GM19035 (cell line): ENCODE results near the gene ZNF79.

Experiments
- ATAC-seq: cut with Tn5 transposase; IDR thresholded peaks from one replicate; pipeline ENCODE4 v1.9.1; 2021; ENCODE audit not compliant: unreplicated experiment

The ZNF79 gene

GRCh38 chr9:127397646-127398274 is 26.4 kb upstream of the ZNF79 start:
- no peak for ATAC-seq

DNA sequence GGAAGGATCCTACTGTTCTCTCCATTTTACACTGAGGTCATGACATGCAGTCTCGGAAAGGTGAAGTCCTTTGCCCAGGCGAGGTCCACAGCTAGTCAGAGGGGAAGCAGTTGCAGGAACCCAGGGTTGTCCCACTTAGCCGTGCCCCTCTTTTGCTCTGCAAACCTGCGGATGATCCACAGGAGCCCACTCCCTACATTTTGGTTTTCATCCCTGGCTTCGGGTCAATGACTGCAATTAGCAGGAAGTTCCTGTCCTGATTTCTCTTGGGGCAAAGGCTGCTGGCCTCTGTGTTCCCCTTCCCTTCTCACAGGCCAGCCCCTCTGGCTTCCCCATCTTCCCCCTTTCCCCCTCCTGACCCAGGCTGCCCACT is 25.9 kb upstream of the ZNF79 start:
- ATAC-seq, result no peak

- no peak for ATAC-seq
These were observed 25.3 kb upstream of the ZNF79 start for GRCh38 chr9:127398715-127399400.

DNA sequence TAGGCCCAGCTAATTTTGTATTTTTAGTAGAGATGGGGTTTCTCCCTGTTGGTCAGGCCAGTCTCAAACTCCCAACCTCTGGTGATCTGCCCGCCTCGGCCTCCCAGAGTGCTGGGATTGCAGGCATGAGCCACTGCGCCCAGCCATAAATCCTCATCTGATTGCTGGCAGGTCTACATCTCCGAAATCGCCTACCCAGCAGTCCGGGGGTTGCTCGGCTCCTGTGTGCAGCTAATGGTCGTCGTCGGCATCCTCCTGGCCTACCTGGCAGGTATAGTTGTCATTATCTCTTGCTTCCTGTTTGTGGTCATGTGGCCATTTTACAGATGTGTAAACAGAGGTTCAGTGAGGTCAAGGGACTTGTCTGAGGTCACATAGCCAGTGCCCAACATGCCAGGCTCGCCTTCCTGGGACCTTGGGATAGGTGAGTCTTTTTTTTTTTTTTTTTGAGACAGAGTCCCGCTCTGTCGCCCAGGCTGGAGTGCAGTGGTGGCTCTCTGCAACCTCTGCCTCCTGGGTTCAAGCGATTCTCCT is 24.4 kb upstream of the ZNF79 start:
- ATAC-seq, result no peak

DNA sequence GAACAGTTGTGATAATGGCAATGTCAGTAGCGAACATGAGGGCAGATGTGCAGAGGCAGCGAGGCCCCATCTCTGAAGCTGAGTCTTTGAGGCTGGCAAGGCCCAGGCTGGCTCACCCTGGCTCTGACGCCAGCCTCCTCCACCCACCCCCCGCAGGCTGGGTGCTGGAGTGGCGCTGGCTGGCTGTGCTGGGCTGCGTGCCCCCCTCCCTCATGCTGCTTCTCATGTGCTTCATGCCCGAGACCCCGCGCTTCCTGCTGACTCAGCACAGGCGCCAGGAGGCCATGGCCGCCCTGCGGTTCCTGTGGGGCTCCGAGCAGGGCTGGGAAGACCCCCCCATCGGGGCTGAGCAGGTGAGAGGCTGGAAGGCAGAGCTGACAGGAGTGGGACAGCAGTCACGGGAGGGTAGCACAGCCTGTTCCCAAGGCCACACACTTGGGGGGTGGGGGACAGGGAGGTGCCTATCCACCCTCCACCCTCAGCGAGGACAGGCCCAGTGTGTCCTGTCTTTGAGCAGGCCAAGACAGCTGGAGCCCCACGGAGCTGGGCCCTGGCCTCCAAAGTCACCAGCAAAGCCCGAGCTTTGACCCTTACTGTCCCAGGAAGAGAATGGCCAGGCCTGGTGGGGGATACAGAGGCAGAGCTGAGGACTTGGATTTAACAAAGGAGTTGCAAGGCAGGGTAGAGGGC is 21.6 kb upstream of the ZNF79 start:
- no peak for ATAC-seq

GRCh38 chr9:127403507-127404192 is 20.5 kb upstream of the ZNF79 start:
- ATAC-seq, result no peak

GRCh38 chr9:127404631-127405030 is 19.6 kb upstream of the ZNF79 start:
- no peak for ATAC-seq

DNA sequence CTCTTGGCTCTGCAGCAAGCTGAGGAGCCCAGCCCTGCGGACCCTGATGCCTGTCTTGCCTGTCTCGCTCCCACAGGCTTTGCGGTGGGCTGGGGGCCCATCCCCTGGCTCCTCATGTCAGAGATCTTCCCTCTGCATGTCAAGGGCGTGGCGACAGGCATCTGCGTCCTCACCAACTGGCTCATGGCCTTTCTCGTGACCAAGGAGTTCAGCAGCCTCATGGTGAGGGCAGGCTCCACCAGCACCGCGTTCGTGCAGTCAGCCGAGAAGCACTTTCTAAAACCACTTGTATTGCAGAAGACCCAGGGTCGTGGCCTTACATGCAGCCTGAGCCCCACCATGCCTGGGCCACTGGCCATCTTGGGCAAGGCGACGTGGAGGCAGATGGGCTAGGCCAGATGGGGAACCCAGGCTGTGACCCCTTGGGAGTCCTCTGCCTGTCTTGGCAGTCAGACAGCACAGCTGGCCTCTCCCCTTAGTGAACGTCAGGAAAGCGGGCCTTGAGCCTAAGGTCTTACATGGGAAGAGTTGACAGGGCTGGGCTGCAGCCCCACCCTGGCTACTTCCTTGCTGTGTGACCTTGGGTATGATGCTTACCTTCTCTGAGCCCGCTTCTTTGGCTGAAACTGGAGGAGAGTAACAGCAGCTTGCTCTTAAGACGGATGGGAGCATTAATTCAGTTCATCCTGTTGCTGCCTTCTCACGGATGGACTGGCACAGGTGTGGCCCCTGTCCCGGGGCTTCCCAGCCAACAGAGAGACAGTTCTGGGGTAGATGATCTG is 18.6 kb upstream of the ZNF79 start:
- no peak for ATAC-seq

- no peak for ATAC-seq
These were observed 17.2 kb upstream of the ZNF79 start for GRCh38 chr9:127406799-127407491.

- ATAC-seq, result no peak
These were observed 16.7 kb upstream of the ZNF79 start for GRCh38 chr9:127407492-127407843.

- ATAC-seq, result no peak
These were observed 13.1 kb upstream of the ZNF79 start for GRCh38 chr9:127411122-127411521.

DNA sequence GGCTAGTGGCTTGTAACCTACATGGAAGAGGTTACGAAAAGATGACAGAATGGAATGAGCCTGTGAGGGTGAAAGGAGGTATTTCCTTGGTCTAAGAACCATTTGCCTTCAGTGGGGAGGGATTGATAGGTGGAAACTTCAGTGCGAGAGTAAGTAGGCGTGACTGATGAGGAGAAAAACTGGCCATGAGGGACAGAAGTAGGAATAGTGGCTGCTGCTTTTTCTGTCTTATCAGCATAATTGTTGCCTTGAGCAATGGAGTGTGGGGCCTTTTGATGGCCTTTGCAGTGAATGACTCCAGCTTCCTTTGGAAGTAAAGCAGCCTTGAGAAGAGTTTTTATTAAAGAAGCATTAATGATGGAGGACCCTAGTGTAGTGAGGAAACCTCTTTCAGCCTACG is 9.0 kb upstream of the ZNF79 start:
- ATAC-seq, result no peak

GRCh38 chr9:127415657-127416056 is 8.5 kb upstream of the ZNF79 start:
- no peak for ATAC-seq

DNA sequence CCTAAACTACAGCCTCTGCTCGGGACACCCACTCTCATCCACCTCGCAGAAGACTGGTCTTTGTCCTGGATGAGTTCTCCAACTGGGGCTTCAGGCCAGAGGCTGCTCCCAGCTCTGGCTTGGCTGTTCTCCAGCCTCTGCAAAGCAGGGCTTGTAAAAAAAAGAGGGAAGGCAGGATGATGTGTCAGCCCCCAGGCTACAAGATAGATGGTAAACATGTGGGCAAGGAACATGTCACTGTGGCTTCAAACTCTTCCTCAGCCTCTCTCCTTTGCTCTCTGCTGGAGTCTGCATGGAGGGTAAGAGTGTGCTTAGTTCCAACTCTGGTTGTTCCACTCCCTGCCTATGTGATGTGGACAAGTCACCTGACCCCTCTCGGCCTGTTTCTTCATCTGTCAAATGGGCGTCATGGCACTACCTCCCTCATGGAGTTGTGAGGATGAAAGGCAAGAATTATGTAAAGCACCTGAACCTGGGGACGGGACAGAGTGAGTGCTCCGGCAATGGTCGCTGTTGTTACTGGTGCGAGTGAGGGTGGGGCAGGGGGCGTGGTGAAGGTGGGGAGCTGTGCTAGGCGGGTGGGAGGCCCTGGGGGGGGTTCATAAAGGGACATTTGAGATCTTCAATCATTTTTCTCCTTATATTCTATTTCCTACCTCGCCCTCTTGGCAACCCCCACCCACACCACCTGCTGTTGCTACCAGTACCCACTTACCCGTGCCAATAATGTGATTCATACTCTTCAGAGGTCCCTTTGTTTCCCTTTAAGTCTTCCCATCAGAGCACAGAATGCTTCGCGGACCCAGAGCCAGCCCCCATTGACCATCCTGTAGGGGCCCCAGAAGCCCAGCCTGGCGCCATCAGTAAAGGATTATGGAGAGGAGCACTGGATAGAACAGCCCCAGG is 6.8 kb upstream of the ZNF79 start:
- ATAC-seq, result no peak

DNA sequence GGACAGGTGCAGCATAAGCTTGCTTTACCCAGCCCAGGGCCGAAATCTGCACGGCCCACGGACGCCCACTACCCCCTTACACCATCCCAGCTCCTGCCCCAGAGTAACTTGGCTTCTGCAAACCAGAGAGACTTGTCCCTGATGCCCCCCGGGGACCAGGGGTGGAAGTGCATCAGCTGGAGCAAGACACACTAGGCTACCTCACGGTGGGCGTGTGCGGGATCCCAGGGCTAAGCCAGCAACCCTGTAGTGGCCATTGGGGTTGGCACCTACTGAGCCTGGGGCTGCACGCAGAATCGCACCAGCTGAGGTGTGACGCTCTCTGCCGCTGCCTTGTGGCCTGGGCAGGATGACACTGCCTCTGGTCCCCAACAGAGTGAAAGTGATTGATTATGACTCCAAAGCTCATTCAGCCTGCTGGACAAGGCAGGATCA is 6.1 kb upstream of the ZNF79 start:
- ATAC-seq, result no peak

- no peak for ATAC-seq
These were observed 4.8 kb upstream of the ZNF79 start for GRCh38 chr9:127419348-127419747.

GRCh38 chr9:127421057-127421456 is 3.1 kb upstream of the ZNF79 start:
- ATAC-seq, result no peak

GRCh38 chr9:127422133-127422782 is 1.9 kb upstream of the ZNF79 start:
- ATAC-seq, result no peak

DNA sequence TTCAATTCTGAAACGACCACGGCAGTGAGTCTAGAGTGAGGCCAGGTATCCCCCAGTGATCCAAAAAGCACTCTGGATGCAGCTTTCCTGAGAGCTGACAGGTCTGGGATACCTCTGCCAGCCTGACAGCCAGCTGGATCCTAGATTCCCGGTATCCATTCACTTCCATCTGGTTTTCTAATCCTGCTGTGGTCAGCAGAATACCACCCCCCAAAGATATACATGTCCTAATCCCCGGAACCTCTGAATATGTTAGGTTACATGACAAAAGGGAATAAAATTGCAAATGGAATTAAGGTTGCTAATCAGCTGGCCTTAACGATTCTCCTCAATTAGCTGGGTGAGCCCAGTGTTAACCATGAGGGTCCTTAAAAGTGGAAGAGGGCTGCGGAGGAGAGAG is 1.4 kb upstream of the ZNF79 start:
- no peak for ATAC-seq
